HG03460 (cell line): ENCODE results near the gene MRPL55.

Experiments used
- ATAC-seq: cut with Tn5 transposase; IDR thresholded peaks from one replicate; pipeline ENCODE4 v1.9.1; 2021; ENCODE audit not compliant: unreplicated experiment

The MRPL55 gene

GRCh38 chr1:228058949-228059633 lies 50.0 kb downstream of the MRPL55 start:
- no peak for ATAC-seq

- ATAC-seq = no peak
These were observed 50.7 kb downstream of the MRPL55 start for GRCh38 chr1:228058172-228058948.
